GM18511 (cell line): ENCODE results near the gene HOXD12.

Experiments used
- ATAC-seq: cut with Tn5 transposase; IDR thresholded peaks from one replicate; pipeline ENCODE4 v1.9.1; 2021; ENCODE audit warnings: mild to moderate bottlenecking, moderate library complexity; ENCODE audit not compliant: unreplicated experiment

The HOXD12 gene

DNA sequence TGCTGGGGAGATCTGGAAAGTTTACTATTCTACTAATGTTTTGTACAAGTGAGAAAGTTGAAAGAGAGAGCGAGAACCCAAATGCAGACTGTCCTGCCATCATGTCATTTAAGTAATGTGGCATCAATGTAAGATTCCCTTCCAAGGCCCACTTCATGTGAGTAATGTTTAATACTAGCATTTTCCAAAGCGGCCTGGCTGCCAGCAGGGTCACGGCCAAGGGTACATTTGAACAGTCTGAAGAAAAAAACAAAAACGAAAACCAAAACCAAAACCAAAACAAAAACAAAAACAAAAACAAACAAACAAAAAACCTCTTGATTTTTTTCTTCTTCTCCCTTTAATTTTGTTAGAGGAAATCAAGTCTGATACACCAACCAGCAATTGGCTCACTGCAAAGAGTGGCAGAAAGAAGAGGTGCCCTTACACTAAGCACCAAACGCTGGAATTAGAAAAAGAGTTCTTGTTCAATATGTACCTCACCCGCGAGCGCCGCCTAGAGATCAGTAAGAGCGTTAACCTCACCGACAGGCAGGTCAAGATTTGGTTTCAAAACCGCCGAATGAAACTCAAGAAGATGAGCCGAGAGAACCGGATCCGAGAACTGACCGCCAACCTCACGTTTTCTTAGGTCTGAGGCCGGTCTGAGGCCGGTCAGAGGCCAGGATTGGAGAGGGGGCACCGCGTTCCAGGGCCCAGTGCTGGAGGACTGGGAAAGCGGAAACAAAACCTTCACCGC lies 19.2 kb downstream of the HOXD12 start:
- ATAC-seq, result no peak

DNA sequence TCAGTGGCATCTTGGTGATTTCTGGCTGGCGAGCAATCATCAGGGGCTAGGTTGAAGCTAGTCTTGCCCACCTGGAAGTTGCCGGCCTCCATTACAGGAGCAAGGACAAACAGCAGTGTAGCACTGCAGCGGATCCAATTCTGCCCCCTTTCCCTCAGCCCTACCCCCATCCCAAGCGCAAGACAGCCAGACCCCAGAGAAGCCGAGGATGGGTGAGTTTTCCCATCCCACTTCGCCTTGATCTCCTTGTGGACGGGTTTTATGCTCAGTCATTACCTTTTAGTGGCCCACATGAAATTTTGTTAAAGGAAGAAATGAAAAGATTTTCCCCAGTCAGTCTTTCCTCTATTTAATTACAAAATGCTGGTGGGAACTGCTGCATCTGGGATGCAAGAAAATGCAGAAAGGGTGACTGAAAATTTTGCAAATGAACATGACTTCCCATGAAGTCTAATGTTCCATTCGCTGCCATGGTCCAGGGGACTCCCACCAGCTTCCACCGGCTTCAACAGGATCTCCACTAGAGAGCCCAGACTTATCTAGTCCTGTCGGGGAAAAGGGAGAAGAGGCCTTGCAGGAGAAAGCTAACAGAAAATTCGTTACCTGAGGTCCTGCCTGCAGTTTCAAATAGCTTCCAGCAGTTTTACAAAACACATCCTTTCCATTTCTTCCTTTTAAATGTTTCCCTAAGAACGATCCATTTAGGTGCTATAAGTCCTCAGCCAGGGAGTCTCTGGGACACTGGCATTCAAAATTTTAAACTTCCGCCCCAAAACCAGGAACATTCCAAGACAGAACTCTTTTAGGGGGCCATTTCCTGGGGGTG lies 21.0 kb downstream of the HOXD12 start:
- ATAC-seq, result no peak

DNA sequence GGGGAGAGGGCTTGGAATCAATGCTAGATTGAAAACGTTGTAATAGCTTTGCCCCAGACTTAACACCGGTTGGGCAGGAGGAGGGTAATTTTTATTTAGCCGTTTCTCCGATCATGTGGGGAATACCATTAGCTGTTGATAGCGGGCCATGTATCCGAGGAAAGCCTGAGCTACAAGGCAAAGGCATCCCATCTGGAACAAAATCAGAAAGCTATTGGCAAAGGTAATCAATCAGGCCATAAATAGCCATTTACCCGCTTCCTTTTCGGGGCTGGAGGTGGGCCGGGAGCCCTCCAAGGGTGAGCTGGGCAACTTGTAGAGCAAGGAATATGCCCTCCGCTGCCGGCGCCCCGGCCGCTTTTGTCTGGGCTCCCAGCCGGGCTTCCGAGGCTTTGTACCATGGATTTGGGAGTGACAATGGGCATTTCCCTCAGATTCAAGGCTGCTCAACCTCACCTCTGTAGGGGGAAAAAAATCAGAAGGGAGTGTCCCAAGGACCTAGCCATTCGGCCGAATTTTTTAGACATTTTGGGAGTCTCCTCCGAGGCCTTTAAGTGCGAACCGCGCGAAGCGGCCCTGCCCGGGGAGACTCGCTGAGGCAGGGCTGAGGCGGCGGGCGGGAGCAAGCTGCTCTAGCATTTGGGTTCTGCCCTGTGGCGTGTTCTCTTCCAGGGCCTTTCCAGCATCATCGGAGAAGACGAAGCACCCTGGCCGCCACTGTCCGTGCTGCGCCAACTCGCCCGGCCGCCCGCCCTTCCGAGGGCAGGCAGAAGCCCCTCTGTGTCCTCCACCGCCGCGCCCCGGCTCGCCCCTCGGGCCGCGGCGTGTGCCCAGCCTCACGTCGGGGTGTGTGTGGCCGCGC lies 21.8 kb downstream of the HOXD12 start:
- ATAC-seq, result no peak

DNA sequence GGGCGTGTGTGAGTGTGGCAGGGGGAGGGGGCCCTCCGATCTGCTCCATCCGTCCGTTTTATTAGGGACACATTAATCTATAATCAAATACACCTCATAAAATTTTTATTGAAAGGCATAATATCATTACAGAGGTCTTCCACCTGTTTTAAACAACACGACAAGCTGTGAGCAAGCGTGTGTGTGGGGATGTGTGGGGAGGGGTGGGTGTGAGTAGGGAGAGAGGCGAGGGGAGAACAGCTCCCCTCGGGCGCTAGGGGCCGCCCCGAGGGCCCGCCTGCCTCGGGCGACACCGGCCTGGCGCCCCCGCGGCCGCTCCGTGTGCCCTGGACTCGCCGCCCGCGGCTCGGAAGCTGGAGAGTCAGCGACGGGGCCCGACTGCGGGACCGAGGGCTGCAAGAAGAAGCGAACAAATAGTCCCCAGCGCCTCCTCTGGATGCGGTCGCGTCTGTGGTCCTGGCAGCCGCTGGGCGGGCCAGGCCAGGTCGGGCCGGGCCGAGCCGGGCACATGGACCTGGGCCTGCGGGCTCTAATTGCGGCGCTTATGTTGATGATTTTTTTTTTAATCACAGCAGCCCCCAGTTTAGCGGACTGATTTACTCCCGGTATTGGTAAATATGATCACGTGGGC lies 22.6 kb downstream of the HOXD12 start:
- ATAC-seq, result no peak

DNA sequence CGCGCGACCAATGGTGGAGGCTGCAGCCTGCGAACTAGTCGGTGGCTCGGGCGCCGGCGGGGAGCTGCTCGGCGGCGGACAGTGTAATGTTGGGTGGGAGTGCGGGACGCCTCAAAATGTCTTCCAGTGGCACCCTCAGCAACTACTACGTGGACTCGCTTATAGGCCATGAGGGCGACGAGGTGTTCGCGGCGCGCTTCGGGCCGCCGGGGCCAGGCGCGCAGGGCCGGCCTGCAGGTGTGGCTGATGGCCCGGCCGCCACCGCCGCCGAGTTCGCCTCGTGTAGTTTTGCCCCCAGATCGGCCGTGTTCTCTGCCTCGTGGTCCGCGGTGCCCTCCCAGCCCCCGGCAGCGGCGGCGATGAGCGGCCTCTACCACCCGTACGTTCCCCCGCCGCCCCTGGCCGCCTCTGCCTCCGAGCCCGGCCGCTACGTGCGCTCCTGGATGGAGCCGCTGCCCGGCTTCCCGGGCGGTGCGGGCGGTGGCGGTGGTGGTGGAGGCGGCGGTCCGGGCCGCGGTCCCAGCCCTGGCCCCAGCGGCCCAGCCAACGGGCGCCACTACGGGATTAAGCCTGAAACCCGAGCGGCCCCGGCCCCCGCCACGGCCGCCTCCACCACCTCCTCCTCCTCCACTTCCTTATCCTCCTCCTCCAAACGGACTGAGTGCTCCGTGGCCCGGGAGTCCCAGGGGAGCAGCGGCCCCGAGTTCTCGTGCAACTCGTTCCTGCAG lies 23.3 kb downstream of the HOXD12 start, which contains the start of gene HOXD9:
Gene HOXD9 (plus strand): TSS at position 37 of the 728 bp plus-strand sequence. CDS start 50 bp downstream, at position 87.
- no peak for ATAC-seq

DNA sequence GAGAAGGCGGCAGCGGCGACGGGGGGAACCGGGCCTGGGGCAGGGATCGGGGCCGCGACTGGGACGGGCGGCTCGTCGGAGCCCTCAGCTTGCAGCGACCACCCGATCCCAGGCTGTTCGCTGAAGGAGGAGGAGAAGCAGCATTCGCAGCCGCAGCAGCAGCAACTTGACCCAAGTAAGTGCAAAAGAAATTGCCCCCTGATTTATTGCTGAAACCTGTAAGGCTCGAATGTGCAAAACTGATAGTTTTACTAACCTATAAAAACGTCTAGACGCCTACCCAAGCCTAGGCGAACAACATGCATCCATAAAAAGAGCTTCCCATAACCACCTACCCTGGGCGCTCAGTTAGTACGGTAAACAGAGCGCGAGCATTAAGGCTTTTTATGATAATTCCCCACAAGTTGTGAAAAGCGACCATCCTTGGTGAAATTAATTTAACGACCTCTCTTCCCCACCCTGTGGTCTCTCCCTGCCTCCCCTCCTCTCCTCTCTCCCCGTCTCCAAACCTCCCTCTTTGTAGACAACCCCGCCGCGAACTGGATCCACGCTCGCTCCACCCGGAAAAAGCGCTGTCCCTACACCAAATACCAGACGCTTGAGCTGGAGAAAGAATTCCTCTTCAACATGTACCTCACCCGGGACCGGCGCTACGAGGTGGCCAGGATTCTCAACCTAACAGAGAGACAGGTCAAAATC lies 24.0 kb downstream of the HOXD12 start:
- no peak for ATAC-seq

DNA sequence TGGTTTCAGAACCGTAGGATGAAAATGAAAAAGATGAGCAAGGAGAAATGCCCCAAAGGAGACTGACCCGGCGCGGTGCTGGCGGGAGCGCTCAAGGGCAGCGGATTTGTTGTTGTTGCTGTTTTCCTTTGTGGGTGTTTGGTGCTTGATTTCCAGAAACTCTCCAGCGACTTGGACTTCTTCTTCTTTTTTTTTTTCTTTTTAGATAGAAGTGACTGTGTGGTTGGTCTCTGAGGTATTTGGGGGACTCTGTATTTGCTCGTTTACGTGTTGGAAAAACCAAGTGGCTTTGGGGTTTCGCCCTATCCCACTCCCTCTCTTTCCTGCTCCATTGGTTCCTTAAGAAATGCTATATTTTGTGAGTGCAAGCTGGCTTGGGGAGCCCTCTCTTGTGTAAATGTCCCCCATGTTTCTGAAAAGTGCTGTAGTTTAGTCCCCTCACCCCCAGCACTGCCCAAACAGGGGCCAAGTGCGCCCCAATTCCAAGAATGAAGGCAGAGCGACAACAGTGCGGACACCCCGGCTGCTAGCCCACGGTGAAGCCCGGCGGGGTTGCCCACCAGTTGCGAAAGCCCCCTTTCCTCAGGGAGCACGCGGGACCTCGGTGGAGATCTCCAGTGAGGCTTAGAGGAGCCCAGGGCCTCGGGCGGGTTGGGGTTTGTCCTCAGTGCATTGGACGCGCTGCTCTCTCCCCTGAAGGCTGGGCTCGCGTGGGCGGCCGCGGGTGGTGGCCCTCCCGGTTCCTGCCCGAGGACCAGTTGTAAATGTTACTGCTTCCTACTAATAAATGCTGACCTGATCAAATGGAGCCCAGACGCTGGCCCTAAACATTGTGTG lies 24.7 kb downstream of the HOXD12 start:
- ATAC-seq, result no peak

DNA sequence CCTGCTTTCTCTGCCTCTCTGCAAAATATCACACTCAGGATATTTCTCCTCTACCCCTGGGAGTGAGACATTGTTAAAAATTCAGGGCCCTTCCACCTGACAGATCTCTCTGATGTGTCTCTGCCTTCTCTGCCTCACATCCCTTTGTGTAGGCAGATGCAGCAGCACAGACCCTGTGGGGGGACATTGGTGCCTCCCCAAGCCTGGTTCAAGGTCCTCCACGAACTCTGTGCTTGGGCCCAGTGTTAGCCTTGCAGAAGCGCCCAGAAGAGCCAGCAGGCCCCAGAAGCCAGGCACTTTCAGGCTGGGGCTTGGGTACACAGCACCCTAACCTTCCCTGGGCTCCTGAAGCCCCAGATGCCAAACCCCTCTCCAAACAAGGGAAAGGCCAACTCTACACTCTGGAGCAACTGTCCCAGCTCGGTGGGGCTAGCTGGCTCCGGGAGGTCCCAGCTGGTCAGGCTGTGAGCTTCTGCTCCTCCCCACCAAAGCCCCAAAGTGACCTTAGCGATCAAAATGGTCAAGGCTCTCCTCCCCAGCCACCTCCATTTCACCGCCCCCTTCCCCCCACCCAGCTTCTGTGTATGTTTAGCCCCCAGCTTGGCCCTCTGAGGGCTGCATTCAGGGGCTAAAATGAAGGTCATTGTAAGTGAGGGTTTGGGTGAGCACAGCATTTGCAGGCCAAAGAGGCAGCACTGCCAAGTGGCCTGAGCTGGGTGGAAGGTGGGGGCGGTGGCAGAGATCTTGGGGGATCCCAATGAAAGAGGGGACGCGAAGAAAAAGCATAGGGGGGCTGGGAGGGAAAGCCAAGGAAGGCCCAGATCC lies 25.6 kb downstream of the HOXD12 start:
- ATAC-seq, result no peak

DNA sequence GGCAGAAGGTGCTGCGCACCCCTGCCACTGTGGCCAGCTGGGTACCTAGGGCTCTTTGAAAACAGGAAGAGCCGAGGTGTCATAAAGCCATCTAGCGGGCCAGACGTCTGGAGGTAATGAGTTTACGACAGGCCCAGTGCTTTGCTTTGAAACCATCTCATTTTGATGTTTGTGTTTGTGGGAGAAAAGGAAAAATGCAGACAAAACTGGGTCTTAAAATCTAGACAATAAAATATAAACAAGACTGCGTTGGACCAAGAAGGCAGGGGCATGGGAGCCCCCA lies 26.1 kb downstream of the HOXD12 start:
- no peak for ATAC-seq

DNA sequence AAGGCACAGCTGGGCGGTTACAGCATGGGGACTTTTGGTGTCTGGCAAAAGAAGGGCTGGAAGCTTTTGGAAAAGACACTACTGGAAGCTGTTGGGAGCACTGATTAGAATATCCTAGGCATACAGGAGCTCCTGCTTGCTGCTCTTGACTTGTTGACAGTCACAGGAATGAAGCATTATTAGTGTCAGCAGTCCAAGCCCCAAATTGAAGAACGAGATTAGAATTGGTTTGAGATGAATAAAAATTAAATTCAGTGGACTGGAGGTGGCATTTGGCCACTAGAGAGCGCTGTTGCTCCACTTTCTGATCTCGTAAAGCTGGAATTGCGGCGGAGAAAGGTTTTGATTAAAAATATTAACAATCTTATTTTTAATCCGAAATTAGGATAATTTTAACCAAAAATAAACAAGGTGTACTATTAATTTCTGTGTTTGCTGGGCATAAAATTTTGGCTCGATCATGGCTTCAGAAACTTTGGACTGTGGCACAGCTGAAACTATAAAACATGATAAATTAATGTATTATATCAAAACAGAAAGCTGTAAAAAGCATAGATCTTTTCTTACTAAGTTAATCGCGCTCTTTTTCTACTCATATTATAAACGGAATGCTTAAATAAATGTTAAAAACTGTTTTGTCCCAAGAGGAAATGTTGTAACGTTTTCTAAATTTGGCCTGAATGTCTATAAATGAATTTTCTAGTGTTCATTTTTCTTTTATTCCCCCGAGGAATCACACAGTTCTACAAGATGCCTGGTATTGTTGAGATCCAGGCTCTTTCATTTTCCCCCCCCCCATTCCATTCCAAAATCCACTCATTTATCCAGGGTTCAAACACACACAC lies 27.6 kb downstream of the HOXD12 start:
- ATAC-seq, result no peak

DNA sequence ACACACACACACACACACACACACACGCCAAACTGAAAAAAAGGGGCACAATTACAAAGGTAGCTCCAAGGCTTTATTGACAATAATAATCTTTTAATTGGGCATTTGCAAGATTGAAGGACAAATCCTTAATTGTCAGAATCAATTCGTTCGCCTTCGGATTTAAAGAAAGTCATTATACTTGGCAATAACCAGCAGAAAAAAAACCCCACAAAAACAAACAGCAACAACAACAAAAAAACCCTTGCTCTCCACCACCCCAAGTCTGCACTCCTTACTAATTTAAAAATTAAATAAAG lies 28.1 kb downstream of the HOXD12 start:
- no peak for ATAC-seq

DNA sequence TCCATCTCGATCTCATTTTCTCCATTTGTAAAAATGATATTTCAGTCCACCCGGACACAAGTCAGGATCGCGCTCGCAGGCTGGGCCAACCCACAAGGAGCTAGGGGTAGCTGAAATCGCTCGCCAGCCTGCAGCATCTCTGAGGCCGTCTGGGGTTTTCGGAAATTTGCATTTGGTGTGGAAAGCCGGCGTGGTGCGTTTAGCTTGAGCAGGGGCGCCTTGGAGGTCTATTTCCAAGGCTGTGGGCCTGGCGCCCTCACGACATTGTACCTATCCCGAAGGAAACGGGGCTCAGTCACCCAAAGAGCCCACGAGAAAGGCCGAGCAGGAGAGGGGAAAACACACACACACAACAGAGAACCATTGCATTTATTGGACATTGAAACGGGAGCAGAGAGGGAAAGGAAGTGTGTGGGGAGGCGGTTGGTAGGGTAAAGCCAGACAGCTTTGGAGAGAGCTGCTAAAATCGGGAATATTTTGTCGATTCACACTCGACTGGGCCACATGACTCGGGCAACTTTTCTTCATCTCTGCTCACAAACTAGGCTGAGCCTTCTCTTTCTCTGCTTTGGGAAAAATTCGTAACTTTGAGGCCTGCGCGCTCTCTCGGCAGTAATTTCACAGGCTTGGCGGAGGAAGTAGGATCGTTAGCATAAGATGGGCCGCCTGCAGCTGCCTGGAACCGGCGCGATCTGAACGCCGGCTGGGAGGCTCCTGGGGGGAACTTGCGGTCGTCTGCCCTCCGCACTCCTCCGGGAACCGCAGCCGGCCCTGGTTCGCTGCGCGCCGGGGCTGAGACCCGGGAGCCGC lies 28.8 kb downstream of the HOXD12 start:
- no peak for ATAC-seq

DNA sequence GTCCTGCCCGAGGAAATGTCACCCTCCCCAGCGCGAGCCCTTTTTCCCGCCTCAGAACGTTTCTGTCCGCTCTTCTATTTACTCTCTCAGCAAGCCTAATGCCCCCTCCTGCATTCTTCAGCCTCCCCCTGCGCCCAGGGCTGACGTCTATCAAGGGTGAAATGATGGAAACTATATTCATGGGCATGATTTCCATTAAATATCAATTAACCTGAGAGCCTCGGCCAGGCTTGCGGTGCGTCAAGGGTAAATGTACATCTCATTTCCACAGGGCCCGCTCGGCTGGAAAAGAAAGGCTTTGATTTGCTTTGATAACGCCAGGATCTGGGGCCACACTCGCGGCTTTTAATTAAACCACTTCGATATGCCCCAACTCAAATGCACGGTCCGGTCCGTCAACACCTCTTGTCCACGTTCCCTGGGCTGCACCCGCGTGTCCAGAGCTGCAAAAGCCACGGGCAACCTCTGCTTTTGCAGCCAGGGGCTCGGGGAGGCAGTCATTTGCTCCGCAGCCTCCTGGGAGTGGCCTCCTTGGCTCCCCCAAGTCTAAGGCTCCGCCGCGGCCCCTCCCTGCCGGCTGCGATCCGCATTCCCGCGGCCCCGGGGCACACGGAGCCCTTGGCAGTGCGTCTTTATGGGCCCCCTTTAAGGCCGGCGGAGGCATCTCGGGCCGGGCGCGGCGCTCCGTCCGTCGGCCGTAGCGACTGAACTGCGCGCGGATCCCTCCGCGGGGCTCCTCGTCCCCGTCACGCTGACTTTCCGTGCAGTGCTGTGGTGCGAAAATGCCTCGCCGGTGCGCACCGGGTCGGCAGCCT lies 29.6 kb downstream of the HOXD12 start, which contains the start of gene HOXD8:
Gene HOXD8 (plus strand): TSS at position 724 of the 815 bp plus-strand sequence. CDS start 662 bp downstream, outside the sequence.
- no peak for ATAC-seq

DNA sequence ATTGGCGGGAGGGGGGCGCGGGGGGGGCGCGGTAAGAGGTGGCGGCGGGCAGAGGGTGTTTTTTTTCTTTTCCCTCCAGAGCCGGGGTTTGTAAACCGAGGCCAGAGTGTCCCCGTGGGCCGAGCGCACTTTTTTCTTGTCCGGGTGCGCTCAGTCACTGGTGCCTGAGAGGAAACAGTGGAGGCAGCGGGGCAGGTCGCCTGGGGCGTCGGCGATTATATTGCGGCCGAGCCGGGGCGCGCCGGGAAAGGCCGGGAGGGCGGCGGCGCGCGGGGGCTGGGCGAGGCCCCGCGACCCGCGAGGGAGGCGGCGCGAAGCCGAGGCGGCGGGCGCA lies 30.2 kb downstream of the HOXD12 start:
- ATAC-seq, result no peak

DNA sequence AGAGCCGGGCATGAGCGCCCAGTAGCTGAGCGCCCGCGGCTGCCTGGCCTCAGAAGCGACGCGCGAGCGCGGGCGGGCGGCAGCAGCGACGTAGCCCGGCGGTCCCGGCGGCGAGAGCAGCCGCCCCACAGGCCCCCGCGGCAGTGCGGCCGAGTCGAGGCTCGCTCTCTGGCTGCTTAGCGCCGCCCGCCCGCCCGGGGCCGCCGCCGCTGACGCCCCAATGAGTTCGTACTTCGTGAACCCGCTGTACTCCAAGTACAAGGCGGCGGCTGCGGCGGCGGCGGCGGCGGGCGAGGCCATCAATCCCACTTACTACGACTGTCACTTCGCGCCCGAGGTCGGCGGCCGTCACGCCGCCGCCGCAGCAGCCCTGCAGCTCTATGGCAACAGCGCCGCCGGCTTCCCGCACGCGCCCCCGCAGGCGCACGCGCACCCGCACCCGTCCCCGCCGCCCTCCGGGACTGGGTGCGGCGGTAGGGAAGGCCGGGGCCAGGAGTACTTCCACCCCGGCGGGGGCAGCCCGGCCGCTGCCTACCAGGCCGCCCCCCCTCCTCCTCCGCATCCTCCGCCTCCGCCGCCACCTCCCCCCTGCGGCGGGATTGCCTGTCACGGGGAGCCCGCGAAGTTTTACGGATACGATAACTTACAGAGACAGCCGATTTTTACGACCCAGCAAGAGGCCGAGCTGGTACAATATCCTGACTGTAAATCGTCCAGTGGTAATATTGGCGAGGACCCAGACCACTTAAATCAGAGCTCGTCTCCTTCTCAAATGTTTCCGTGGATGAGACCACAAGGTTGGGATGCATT lies 30.8 kb downstream of the HOXD12 start:
- ATAC-seq, result no peak
